Muscle of back (tissue), 11 donors: ENCODE data around the gene IGFBP4. TPM values are rescaled to one million over a fixed set of nuclear protein-coding genes. Genes with fewer than 3 reads are reported as not detected.
A peak's percentile ranks its signal among the peaks of the same experiment; 100 is the strongest.

Source experiments
- DNase-seq, 3 donors: peaks; one replicate each; pipeline versions ENCODE4 v3.0.0 to v3.0.0-alpha.2; 2013
- polyA plus RNA-seq, 10 donors: library from polyadenylated mRNA; unstranded; fragments of 120-200 nt; gene quantifications; one replicate each; pipeline ENCODE4 v1.2.1, GENCODE V29; 2013; ENCODE audit not compliant: insufficient read length in 10 of 10

The IGFBP4 gene
- polyA plus RNA-seq, 10 donors = 191 to 347 (median 255) TPM

- DNase-seq = no peak
Observed at GRCh38 chr17:40430272-40431230, 12.7 kb upstream of the IGFBP4 start.

DNA sequence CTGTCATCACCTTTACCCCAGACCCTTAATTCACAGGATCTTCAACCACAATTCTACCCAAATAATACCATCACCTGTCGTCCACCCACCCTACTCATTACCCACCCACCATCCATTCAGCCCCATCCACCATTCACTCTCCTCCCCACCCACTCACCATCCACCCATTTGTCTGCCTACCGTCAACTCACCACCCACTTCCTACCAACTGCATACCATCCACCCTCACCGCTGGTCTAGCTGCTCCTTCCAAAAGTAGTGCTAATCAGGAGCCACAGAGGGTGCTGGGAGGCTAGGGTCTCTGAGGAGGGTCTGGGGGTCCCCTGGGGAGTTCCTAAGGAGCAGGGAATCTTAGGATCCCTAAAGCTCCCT is 12.0 kb upstream of the IGFBP4 start:
- DNase-seq = no peak

- peak in 2 of 3 donors; percentile 81 to 83 for DNase-seq
Observed at GRCh38 chr17:40432864-40433528, 10.3 kb upstream of the IGFBP4 start.

DNA sequence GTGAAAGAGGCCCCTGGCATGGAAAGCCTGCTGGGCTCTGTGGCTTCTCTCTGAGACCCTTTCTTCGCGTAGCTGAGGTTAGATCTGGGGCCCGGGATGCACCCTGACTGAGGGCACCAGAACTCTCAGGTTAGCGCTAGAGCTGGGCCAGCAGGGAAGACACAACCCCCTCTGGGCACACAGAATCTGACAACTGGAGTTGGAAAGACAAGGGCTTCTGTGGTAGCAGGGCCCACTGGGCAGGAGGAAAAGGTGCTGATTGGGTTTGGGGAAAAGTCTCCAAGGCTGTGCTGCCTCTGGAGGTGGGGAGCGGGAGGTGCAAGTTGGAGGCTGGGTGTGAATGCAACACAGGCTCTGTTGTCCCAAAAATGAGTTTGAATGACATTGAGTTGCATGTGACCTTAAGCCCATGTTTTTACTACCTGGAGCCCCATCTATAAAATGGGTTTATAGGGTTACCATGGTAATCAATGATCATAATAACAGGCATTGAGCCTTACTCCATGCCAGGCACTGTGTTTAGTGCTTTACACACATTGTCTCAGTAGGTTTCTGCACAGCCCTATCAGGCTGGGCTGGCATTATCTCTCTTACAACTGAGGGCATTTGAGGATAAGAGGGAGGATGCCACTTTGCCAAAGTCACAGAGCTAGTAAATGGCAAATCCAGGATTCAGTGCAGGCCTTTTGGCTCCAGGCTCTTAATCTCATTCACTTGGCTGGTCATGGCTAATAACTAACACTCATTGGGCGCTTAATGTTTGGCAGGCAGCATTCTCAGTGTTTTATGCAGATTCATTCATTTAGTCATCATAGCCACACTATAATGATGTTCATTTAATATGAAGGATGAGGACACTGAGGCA is 9.5 kb upstream of the IGFBP4 start:
- DNase-seq = peak in 1 of 3 donors; percentile 30

DNA sequence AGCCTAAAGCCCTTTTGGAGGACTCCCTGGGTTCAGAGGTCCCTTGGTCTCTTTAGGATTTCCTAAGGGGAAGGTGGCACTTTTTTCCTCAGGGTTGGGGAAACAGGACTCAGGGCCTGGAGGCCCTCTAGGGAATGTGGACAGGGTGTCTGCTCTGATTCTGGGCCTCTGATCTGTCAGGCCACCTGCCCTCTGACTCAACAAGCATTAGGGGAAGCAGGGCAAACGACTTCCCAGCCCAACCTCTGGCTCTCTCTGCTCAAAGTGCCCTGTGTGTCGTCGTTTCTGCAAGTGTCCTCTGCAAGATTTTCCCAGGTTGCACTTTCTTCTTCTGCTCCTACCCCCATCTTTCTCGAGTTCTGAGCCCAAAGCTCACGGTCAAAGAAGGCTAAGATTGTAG is 6.6 kb upstream of the IGFBP4 start:
- no peak for DNase-seq

DNA sequence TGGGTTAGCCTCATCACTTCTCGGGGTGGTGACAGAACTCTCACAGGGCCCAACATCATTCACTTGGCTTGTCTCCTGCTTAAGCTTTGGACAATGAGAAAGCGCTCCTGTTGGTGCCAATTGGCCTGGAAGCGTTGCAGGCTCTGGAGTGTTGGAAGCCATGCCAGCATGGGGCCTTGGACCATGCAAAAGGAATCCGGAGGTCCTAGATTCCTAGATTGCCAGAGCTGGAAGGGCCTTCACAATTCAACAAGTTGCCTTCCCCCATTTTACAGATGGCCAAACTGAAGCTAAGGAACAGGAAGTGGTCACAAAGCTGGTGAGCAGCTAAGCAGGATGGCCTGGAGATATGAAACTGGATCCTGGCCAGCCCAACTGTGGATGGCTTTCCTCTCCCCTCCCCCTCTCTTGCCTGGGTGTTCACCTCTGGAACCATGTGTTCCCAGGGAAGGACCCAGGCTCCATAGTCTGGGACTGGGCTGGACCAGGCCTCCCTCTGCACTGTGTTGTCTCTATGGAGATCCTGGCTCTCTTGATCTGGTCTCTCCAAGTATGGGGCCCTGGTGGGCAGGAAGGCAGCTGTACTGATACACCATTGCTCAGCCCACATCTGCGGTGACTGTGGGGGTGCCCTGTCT is 6.0 kb upstream of the IGFBP4 start:
- DNase-seq = no peak

GRCh38 chr17:40440166-40440565 is 3.1 kb upstream of the IGFBP4 start:
- DNase-seq = no peak

GRCh38 chr17:40442392-40443195 is 656 bp upstream of the IGFBP4 start:
- no peak for DNase-seq

DNA sequence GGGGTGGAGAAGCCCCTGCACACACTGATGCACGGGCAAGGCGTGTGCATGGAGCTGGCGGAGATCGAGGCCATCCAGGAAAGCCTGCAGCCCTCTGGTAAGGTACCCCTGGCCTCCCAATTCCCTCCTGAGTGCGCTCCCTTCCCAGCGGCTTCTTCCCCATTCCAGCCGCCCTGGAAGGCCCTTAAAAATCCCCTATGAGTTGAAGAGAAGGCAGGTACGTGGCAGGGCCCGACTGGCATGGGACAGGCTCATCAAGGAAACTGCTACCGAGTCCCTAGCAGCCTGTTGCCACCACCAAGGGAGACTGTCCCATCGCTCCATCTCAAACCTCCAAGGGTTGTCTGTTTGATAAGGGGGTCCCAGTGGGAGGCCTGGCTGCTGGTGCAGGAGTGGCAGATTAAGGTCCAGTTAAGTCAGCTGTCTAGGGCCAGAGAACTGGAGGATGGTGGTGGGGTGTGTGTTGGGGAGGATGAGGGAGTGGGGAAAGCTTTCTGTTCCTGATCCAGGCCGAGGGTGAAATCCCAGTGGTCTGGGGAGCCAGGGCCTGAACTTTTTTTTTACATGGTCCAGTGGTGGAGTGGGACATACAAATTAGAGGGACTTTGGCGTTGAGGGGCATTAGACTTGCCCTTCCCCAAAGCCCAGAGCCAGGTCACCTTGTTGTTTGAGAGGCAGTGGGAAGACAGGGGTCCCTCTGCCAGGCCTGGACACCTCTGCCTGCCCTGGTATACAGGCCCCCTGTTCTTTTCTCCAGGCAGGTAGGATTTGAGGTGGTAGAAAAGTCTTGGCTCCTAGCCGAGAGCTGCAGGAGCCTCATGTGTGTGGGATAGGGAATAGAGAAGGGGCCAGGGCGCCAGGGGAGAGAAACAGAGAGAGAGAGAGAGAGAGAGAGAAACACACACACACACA is 994 bp downstream of the IGFBP4 start:
- DNase-seq = peak in 1 of 3 donors; percentile 61

GRCh38 chr17:40445751-40446468 is 2.7 kb downstream of the IGFBP4 start:
- no peak for DNase-seq

DNA sequence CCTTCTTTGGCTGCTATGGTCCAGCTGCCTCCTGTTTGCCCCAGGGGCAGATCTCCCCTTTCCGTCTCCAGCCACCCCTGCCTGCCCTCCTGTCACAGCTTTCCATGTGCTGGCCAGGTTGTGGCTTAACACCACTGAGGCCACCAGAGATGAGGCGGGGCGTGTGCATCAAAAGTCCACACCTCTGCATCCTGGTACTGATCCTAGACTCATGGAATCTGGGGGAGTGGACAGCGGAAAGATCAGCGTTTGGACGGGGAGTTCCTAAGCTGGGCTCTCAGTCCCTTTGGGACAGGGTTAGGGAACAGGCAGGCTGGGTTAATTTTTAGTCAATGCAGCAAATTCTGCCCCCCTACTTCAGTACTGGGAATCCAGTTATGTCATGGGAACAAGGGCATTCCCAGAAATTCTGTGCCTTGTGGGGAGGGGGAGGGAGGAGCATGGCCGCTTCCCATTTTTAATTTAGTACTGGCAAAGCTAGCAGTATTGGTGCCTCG is 3.9 kb downstream of the IGFBP4 start:
- DNase-seq = peak in 1 of 3 donors; percentile 52

DNA sequence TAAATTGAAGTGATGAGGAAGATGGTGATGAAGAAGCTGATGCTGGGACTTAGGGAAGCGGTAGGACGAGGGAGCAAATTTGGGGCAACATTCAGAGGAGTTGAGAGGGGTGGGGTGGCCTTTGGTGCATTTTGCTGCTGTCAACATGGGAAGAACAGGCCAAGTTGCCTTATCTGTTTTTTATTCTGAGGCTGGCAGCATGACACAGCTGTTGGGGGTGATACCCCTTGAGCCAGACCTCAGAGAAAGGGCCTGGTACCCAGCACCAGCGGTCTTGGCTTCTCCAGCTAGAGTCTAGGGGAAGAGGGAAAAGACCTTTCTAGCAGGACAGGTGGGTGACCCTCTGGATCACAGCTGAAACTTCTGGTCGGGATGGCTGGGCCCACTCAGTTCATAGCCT is 4.6 kb downstream of the IGFBP4 start:
- no peak for DNase-seq

DNA sequence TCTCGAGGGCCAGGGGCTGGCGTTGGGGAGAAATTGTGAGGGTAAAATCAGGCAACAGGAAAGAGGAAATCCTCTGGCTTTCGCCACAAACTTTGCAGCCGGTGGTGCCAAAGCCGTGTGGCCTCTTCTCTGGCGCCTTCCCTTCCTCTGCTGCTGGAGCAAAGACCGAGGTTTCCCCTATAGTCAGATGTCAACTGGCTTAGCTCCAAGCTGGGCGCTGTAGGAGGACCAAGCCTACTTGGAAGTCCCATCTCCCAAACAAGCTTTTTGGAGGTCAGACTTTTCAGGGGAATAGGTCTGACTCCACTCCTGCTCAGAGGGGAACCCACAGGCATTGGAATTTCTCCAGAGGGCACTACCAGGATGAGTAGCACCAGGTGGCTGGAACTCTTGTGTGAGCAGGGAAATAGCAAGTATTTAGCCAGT is 5.0 kb downstream of the IGFBP4 start:
- no peak for DNase-seq

DNA sequence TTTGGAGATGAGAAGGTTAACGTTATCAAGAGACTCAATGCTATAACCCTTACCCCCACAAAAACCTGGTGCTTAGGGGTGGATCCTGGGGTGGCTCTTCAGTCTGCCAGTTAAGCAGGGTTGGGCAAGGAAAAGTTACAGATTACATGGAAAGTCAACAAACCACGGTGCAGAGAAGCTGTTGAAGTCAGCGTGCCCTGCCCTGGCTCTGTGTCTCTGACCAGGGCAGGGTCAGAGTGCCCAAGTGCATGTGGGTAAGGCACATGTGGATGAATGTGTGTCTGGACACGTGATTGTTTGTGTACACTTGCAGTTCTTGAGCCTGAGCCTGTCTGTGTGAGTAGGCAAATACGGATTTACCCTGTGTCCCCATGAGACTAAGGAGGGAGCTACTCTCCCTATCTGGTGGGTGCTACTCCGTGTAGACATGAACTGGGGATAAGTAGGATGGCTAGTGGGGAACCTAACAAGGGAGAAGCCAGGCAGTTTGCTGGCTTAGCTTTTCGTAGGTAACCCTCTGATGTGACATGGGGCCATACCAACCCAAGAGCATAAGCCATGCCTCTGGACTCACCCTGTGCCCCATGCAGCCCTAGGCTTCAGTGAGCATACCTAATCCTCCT is 5.5 kb downstream of the IGFBP4 start:
- no peak for DNase-seq

DNA sequence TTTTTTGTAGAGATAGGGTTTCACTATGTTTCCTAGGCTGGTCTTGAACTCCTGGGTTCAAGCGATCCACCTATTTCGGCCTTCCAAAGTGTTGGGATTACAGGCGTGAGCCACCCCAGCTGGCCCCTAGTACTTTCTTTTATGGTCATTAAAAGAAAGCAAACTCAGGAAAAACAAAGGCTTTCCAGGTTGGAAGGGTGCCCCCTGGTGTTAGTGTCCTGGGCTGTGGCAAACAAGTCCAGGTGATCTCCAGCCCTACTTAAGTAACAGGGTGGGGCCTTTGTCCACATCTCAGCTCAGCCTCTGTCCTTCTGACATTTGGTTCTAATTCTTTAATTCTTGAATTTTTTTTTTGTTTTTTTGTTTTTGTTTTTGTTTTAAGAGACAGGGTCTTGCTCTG is 6.9 kb downstream of the IGFBP4 start:
- no peak for DNase-seq

DNA sequence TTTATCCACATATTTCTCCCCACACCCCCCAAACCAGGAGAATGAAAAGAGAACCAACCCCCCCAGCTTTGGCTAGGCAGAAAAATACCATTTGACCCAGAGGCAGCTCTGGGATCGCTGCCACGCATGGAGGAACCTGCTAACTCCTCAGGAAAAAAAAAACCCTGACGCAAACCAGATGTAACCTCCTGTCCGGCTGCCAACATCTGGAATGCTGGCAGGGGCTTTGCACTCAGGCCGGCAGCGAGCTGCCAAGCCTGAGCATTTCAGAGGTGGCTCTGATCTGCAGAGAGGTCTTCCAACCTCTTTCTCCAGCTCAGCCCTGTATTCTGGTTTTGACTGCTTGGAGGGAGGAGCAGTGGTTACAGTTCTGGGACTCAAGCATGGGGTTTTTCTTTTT is 8.2 kb downstream of the IGFBP4 start:
- DNase-seq = peak; percentile 81 to 93 (median 92)

DNA sequence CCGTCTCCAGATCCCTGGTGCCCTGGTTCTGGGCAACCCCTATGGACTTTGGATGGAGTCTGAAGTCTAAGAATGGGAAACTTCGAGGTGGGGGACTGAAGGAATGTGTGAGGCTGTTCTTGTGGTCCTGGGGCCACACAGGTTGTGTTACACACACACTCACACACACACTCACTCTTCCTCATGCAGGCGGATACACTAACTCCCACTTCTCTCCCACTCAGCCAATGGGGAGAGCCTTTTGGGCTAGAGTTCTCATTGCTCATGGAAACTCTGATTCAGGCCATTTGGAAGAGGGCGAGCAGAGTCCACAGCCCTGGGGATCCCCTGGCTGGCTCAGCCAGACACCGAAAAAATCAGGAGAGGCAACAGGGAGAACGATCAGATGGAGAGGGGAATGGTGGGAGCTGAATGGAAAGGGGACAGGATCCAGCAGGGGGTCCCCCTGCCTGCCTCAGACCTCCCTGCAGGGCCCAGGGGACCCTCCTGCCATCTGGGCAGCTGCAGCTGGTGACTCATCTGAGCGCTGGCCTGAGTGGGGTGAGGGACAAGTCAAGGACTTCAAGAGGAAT is 9.1 kb downstream of the IGFBP4 start:
- peak; percentile 89 to 95 (median 90) for DNase-seq

- no peak for DNase-seq
Observed at GRCh38 chr17:40452921-40453378, 9.7 kb downstream of the IGFBP4 start.
